IPS DF 4.7 (cell line): ENCODE measurements around the gene IFI35.
A peak's percentile ranks its signal among the peaks of the same experiment; 100 is the strongest.
"Not testable (repeated sequence)": the region's sequence is repeated elsewhere in the genome, so short reads cannot be mapped to it uniquely, and the experiment has no call there.

Source experiments
- DNase-seq: peaks from one replicate; pipeline ENCODE4 v3.0.0-alpha.2; 2013; ENCODE audit warnings: low spot score; ENCODE audit errors: extremely low read depth

IFI35 gene

DNA sequence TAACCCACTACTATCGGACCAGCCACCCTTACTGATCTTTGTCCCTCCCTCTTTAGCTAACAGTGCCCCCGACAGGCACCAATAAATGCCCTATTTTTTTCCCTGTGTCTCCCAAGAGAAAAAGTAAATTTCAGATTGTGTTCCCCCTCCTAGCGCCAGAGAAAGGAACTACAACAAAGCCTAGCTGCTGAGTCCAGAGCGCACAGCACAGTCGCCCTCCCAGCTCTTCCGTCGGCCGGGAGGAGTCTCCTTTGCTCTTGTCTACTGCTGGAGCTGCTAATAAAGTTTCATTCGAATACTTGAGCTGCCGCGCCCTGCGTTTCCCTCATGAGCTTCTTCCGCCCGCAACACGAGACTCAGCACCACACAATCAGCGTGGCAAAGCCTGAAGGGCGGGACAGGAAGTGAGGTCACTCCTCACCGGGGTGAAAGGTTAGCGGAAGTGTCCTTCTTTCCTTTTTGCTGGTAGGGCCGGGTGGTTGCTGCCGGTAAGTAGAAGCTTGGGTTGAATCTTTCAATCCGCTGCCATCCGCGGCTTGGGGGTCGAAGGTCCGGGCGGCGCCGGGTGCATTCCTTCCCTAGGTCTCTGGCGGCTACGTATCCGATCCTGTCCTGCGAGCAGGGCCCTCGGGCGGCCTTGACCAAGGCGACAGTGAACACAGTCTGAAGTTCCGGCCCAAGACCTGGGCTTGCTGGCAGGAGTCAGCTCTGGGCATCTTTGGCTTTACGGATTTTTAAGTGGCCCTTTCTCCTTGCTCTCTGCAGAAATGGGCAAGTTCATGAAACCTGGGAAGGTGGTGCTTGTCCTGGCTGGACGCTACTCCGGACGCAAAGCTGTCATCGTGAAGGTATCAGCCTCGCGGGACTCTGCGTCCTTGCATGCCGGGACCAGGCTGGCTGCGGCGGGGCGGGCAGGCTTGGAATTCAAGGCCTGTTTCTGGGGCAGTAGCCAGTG is 8.3 kb upstream of the IFI35 start, which contains the start of gene RPL27:
Gene RPL27, plus strand, starts transcription at position 436 of the 955 bp plus-strand sequence. Its CDS starts 332 bp downstream, at position 768.
- DNase-seq = peak; percentile 99

DNA sequence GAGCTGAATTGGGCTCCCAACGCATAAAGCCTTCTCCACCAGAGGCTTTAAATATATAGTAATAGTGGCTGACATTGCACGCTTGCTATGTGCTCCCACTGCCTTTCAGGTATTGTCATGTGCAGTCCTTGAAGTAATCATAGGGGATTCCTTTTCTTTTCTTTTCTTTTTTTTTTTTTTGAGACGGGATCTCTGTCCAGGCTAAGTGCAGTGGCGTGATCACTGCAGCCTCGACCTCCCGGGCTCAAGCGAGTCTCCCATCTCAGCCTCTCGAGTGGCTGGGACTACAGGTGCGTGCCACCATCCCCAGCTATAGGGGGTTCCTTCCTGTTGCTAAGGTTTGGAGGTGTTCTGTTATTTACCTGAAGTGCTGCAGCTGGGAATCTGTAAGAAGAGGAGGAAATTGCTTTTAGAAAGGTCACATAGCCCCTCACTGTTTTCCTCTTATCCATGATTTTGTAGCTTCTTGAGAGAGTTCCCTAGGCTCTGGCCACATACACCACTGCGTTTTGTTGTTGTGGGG is 7.5 kb upstream of the IFI35 start:
- no peak for DNase-seq

DNA sequence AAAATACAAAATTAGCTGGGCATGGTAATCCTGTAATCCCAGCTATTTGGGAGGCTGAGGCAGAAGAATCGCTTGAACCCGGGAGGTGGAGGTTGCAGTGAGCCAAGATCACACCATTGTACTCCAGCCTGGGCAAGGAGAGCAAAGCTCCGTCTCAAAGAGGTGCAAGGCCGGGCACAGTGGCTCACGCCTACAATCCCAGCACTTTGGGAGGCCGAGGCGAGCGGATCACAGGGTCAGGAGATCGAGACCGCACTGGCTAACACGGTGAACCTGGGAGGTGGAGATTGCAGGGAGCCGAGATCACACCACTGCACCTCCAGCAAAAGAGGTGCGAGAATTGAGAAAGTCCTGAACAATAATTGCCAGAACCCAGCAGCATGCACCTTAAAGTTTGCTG is 5.7 kb upstream of the IFI35 start:
- DNase-seq = not testable (repeated sequence)

DNA sequence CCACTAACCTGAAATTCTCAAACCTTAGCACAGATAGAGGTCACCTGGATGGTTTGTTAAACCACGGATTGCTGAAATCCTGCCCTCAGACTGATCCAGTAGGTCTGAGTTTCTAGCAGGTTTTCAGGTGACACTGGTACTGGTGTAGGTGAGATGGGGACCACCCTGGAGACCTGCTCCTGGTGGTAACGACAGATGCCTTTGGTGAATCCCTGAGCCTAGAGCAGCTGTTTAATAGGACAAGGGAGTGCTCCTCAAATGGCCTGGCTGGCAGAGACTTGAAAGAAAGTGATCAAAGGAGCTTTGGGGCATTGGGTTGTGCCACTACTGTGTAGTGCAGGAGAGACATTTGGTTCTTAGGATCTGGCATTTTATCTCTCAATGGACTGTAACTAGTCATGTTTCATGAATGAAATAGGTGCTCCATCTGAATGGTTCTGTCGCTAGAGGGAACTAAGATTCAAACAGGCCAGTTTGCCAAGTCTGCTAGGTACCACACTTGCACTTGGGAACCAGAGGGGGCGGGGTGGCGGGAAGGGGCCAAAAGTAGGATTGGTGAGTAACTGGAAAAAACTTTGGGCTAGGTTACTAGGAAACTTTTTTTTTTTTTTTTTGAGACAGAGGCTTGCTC is 2.9 kb upstream of the IFI35 start:
- DNase-seq = no peak

DNA sequence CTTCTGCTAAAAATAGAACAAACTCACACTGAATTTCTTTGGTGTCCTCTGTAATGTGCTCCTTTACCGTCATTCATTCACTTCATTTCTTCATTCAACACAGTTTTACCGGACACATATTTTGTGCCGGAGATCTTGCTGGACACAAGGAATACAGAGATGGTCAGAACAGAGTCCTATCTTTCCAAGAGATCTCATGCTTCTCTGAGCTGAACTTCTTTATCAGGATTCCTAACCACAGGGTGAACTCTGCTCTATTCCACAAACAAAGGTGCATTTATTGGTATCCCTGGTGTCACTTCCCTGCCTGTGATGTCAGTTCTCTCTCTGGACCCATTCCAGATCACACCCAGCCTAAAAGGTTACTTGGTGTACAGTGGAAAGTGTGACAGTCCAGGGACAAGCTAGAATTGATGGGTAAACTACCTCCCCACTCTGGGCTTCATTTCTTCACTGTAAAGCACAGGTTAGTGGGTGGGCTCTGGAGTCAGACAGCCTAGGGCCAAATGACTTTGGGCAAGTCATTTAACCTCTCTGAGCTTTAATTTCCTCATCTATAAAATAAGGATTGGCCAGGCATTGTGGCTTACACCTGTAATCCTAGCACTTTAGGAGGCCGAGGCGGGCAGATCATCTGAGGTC is 4.2 kb downstream of the IFI35 start:
- no peak for DNase-seq

DNA sequence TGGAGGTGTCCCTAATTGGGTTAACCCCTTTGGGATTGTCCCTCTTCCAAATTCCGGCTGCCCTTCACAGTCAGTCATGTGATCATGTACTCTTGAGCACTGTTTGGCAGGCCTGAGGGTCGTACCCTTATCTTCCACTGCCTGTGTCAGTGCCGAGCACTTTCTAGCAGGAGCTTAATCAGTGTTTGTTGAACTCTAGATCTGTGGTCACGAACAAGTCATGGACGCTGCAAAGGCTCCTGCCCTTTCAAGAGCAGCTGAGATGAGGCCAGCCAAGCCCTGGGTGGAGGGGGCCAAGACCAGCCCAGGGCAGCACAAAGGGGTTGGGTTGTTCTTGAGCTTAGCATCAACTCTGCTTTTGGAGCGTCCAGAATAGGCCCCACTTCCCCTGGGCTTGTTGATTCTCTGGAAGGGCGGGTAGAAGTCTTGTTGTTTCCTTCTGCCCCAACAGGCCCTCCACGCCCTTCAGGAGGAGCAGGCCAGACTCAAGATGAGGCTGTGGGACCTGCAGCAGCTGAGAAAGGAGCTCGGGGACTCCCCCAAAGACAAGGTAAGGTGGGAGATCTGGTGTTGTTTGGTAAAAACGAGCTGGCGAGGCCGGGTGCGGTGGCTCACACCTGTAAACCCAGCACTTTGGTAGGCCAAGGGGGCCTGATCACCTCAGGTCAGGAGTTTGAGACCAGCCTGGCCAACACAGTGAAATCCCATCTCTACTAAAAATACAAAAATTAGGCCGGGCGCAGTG is 5.3 kb downstream of the IFI35 start:
- no peak for DNase-seq

DNA sequence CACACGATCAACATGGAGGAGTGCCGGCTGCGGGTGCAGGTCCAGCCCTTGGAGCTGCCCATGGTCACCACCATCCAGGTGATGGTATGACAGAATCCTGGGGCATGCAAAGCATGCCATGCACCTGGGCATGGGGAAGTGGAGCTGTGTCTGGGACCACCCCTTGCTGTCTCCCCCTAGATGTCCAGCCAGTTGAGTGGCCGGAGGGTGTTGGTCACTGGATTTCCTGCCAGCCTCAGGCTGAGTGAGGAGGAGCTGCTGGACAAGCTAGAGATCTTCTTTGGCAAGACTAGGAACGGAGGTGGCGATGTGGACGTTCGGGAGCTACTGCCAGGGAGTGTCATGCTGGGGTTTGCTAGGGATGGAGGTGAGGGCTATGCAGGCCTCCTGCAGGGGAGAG is 6.7 kb downstream of the IFI35 start:
- no peak for DNase-seq

DNA sequence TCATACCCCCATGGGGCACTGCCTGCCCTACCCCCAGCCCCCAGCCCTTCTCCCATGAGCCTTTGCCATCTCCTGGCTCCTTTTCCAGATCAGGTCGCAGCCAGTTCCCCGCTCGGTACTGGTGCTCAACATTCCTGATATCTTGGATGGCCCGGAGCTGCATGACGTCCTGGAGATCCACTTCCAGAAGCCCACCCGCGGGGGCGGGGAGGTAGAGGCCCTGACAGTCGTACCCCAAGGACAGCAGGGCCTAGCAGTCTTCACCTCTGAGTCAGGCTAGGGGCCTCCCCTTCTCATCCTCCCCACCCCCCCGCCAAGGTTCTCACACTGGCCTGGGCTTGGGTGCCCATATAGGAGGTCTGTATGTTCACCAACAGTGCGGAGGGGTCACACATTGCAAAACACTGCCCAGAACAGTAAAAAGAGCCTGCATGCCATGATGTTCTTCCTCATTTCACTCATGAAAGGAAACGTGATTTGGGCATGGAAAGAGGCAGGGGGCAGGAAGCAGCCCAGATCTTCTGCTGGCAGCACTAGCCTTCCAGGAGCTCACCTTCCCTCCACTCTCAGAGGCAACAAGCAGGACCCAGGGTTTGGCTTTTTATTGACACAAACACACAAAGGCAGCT is 7.5 kb downstream of the IFI35 start:
- DNase-seq = no peak

DNA sequence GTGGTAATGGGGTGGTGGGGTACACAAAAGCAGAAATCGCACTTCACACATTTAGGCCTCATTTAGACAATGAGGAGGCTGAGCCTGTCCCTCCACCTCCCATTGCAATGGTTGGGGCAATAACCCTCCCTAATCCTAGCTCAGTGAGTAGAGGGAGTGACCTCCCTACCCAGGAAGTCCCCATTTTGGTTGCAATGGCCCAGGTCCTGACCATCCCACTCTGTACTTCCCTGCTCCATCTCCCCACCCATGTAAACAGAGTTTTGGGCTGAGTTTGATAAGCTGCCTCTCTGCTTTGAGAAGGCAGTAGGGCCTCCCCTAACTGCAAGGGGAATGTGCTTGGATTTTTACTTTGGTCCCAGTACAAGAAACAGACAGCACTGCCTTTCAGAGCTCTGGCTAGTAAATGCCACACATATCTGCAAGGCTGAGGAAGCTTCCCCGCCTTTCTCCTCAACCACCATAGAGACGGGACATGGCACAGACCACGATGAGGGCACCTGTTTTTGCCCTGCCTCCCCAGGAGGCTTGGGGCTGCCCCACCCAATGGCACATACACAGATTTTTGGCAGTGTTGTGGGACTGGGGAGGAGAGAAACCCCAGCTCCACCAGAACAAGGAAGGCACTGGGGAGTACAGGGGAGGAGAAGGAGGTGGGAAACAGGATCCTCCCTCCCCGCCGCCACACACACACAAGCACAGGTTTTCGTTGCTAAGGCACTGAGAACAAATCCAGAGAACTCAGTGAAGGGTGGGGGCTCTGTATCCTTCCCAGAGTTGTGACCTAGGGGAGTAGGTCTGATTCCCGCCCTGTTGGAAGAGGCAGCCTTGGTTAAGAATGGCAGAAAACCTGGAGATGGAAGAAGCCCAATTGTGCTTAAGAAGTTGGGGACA is 8.3 kb downstream of the IFI35 start:
- no peak for DNase-seq

DNA sequence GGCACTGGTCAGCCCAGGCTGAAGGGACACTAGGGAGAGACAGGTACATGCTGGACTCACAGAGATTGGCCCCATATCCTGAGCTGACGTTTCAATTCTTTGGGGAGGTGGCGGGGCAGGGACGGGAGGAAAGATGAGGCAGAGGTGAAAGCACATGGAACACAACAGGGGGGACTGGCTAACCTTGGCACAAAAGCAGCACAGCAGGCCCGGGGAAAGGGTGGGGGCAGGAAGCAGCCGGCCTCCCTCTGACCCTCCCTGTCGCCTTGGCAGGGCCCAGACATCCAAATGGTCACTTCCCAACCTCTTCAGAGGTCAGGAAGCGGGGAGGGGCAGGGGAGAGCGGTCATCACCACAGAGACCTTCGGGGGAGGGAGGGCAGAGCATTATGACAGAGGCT is 9.0 kb downstream of the IFI35 start:
- DNase-seq = no peak

DNA sequence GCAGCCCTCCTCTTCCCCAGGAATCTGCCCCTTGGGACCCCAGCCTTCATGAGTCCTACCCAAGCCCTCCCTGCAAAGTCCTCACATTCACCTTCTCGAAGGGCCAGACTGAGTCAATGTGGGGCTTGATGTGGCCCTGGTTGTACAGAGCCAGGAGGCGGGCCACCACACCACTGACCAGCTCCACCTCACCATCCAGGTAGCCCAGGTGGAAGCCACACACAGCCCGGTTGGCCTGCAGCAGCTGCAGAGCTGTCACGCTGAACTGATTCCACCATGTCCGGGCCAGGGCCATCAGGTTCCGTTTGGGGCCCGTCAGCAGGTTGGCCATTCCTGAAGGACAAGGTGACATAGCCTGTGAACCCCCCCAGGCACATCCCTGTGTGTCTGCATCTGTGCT is 9.6 kb downstream of the IFI35 start:
- no peak for DNase-seq

DNA sequence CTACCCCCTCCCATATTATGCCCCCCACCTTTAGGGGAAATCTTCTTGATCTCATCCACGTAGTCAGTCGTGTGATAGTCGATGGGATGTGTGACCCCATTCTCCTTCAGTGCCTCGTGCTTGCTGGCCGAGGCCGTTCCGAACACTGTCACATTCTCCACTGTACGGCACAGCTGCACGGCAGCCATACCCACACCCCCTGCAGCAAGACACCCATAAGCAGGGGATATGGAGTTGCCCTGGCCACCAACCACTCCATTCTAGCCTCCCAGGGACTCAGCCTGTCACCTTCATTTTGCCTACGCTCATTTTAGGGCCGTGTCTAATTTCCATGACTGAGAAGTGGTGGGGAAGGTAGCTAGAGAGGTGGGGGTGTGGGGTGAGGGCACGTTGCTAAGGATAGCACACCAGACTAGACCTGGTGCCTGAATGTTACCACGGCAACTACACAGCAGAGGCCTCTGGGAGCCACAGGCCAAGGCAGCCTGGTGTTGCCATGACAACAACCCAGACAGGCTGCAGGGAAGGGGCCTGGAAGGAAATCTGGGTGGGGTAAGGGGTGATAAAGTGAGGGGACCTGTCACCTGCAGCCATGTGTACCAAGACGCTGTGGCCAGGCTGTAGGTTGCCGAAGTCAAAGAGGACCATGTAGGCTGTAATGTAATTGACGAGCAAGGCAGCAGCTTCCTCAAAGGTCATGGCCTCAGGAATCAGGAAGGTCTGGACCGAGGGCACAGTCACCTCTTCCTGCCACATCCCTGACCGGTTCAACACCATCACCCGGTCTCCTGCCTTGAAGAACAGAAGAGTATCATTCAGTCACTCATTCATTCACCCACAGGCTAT is 11.6 kb downstream of the IFI35 start:
- no peak for DNase-seq

DNA sequence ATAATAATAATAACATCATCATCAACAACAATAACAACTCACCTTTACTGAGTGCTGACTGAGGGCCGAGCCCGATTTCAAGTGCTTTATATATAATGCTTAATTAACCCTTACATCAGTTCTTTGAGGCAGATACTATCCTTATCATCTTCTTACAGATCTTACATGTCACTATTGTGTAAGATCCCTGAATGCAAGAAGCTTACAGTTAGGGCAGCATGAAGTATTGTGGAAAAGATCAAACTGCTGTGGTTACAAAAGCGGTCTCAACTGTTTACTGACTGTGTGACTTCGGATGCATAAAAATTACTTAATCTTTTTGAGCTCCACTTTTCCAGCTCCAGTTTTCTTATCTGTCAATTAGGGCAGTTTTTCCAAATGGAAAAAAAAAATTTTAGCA is 12.3 kb downstream of the IFI35 start:
- no peak for DNase-seq

DNA sequence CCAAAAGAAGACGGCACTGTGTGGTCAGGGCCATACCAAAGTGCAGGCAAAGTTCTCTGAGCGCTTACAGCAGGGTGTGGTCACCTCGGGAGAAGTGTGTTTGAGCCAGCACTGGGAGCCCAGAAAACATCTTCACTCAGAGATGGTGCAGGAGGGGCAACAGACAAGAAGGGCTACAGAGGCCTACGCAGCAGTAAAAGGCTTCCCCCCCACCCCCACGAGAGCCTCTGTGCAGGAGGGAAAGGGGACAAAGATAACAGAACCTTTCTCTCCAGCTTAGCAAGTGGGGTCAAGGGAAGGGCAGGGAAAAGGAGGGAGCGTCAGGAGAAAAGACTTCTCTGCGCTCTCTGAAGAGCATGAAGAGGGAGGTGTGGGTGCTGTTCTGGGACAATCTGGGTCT is 12.8 kb downstream of the IFI35 start:
- DNase-seq = no peak

DNA sequence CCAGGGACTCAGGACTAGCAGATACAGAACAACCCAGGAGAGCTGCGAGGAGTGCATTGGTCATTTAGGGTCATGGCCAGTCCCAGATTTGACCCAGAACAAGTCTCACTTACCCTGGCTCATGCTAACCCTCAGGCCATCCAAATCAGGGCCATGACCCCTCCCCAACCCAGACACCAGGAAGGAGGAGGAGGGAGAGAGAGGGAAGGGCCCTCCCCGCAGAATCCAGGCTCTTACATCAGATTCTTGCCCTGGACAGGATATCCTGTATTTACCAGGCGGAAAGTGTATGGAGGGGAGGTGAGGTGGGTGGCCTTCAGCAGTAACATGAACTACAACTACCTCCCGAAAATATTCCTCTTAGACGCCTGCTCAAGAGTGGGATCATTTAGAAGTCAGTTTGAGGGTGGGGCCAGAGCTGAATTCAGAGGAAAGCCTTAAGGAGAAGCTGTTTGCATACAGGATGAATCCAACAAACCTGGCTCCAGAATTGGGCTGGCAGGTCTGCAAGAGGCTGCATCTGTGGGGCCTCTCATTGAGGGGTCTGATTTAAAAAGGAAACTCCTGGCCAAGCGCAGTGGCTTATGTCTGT is 13.5 kb downstream of the IFI35 start:
- no peak for DNase-seq

DNA sequence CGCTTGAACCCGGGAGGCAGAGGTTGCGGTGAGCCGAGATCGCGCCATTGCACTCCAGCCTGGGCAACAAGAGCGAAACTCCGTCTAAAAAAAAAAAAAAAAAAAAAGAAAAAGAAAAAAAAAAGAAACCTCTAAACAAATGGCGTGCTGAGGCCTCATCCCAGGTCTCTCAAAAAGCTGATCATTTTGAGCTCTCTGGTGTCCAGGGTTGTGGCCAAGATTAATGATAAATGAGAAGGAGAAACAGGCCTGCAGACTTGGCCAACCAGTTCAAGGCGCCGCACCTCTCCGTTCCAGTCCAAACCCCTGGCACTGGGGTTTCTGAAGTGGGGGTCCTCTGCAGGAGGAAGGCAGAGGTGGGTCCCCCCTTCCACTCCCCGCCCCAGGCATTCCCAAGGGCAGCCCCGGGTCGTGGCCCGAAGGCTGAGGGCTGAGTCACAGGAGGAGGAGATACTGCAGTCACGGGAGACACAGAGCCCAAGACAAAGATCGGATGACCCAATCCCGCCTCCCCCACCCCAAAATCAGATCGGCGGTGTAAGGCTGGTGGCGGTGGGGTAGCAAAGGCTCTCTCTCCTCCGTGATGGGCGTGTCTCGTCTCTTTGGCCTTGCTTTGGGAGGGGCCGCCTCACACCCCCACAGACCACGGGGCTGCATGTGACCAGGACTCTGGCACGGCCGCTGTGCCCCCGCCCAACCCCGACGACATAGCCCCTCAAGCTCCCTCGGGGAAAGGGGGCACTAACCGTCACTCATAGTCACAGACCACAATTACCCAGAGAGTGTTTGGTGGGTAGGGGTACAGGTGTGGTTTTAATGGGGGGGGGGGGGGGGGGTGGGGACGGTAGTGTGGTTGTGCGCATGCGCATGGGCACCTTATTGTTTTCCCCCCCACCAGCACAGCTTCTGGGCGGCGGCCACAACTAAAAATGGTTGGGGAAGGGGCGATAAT is 14.5 kb downstream of the IFI35 start:
- DNase-seq = no peak

DNA sequence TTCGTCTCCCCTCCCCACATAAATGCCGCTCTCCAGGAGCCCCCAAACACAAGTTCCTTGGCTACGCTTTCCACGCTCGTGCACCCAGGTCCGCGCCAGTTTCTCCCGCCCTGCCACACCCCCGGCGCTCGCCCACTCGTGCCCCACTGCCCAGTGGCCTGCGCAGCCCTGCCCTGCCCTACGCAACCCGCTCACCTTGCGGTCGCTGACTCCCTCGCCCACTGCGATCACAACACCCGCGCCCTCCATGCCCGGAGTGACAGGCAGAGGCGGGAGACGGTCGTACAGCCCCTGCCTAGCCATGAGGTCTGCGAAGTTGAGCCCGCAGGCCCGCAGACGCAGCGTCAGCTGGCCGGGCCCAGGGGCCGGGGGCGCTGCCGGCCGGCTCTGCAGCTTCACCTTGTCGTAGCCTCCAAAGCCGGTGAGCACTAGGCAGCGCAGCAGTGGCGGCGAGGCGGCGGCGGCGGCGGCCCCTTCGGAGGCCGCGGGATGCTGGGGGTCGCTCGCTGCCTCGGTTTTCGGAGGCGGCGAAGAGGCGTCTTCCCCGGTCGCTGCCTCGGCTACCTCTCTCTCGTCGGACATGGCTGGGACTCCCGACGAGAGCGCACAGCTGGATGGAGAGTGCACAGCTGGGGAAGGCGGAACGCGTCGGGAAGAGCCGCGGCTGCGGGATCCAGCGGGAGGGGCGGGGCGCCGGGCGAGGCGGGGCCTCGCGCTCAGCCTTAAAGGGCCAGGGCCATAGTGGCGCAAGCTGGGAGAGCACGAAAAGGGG is 15.3 kb downstream of the IFI35 start, which contains the start of gene VAT1:
Gene VAT1, minus strand, starts transcription at position 645 of the 772 bp plus-strand sequence. Its CDS starts 63 bp downstream, at position 582.
- no peak for DNase-seq
